Cardiac atrium fibroblast (primary cell): ENCODE measurements around the gene SPINK1. TPM values are rescaled to one million over a fixed set of nuclear protein-coding genes. Genes with fewer than 3 reads are reported as not detected.

Experiments used
- total RNA-seq: library from RNA; depleted of rRNA; stranded (reverse); fragments of >200 nt; gene quantifications from 2 replicates; pipeline ENCODE4 v1.2.3, GENCODE V29; 2015

The SPINK1 gene
- not detected in 2 replicates for total RNA-seq

GRCh38 chr5:147831465-147831864 lies at the start of gene SPINK1:
Gene SPINK1 (minus strand): TSS chr5:147831671. CDS start chr5:147831577, 94 bp downstream.

GRCh38 chr5:147878066-147878759 lies 46.7 kb upstream of the SPINK1 start, which contains the start of gene SCGB3A2:
Gene SCGB3A2 (plus strand): TSS chr5:147878711. CDS start chr5:147878804, 93 bp downstream.

GRCh38 chr5:147782110-147783028 lies 49.1 kb downstream of the SPINK1 start, which contains the start of gene JAKMIP2:
Gene JAKMIP2 (minus strand): TSS chr5:147782728. CDS start chr5:147671806, 110,922 bp downstream.

Other genes with a start within 250 kb of the SPINK1 start
- gene JAKMIP2, start 48.9 kb downstream of the SPINK1 start, total RNA-seq, result under 0.01 TPM in 1 of 2 replicates, not detected in the other
- not detected in 2 replicates for gene SCGB3A2, start 47.0 kb upstream of the SPINK1 start, total RNA-seq
- gene C5orf46, start 74.9 kb upstream of the SPINK1 start, total RNA-seq, result 0.65 TPM in 1 of 2 replicates, not detected in the other
- not detected in 2 replicates for gene SPINK5, start 232.3 kb upstream of the SPINK1 start, total RNA-seq